Stimulated activated CD4-positive, alpha-beta T cell treated with anti-CD3 and anti-CD28 coated beads, TNF-alpha, amount 100 ng/mL, for 4 hours (primary cell): Measurements from ENCODE around the gene TMEM50B.
"Not testable (repeated sequence)": the region's sequence is repeated elsewhere in the genome, so short reads cannot be mapped to it uniquely, and the experiment has no call there.

ENCODE experiments used
- DNase-seq, 3 experiments: peaks; one replicate each; pipeline ENCODE4 v3.0.0-alpha.2; 2020; ENCODE audit warnings: low read depth in 3 of 3

TMEM50B gene

GRCh38 chr21:33479679-33480480 lies at the start of gene TMEM50B:
Gene TMEM50B, minus strand, starts transcription at chr21:33479974. Its CDS starts 11,089 bp downstream, at chr21:33468885.
- peak; percentile 92 to 96 (median 95) for DNase-seq

GRCh38 chr21:33522953-33523349 lies 43.2 kb upstream of the TMEM50B start:
- no peak for DNase-seq

- DNase-seq, result no peak
Measured at GRCh38 chr21:33522297-33522952, 42.7 kb upstream of the TMEM50B start.

GRCh38 chr21:33518899-33519298 lies 39.1 kb upstream of the TMEM50B start:
- no peak for DNase-seq

GRCh38 chr21:33514229-33514628 lies 34.5 kb upstream of the TMEM50B start:
- DNase-seq, result no peak

GRCh38 chr21:33512481-33512880 lies 32.7 kb upstream of the TMEM50B start:
- DNase-seq, result no peak

- no peak for DNase-seq
Measured at GRCh38 chr21:33511639-33512038, 31.9 kb upstream of the TMEM50B start.

GRCh38 chr21:33510826-33511225 lies 31.1 kb upstream of the TMEM50B start:
- no peak for DNase-seq

GRCh38 chr21:33507003-33507402 lies 27.2 kb upstream of the TMEM50B start:
- not testable (repeated sequence) for DNase-seq

GRCh38 chr21:33505833-33506232 lies 26.1 kb upstream of the TMEM50B start:
- no peak for DNase-seq

GRCh38 chr21:33496345-33496744 lies 16.6 kb upstream of the TMEM50B start:
- DNase-seq, result no peak

- DNase-seq, result no peak
Measured at GRCh38 chr21:33495743-33496142, 16.0 kb upstream of the TMEM50B start.

- DNase-seq, result no peak
Measured at GRCh38 chr21:33493756-33494155, 14.0 kb upstream of the TMEM50B start.

GRCh38 chr21:33492571-33492970 lies 12.8 kb upstream of the TMEM50B start:
- no peak for DNase-seq

GRCh38 chr21:33491373-33492102 lies 11.8 kb upstream of the TMEM50B start, which contains the start of gene DNAJC28:
Gene DNAJC28, minus strand, starts transcription at chr21:33491716. Its CDS starts 2,323 bp downstream, at chr21:33489393.
- peak; percentile 92 for DNase-seq

GRCh38 chr21:33490991-33491372 lies 11.2 kb upstream of the TMEM50B start:
- no peak for DNase-seq

- no peak for DNase-seq
Measured at GRCh38 chr21:33488936-33489335, 9.2 kb upstream of the TMEM50B start.

GRCh38 chr21:33487996-33488395 lies 8.2 kb upstream of the TMEM50B start:
- no peak for DNase-seq

GRCh38 chr21:33481314-33481943 lies 1.7 kb upstream of the TMEM50B start:
- DNase-seq, result no peak

- DNase-seq, result no peak
Measured at GRCh38 chr21:33480481-33481103, 818 bp upstream of the TMEM50B start.

GRCh38 chr21:33478935-33479678 lies 667 bp downstream of the TMEM50B start:
- peak; percentile 9 to 22 (median 10) for DNase-seq
